Dendritic cell treated with granulocyte-macrophage colony-stimulating factor and Interleukin-4, amounts not matched to agents 40 ng/mL and 50 ng/mL, for 4 days (primary cell): ENCODE results near the gene BEND3.
"Not testable (repeated sequence)": the region's sequence is repeated elsewhere in the genome, so short reads cannot be mapped to it uniquely, and the experiment has no call there.

Experiments
- H3K27ac Mint-ChIP-seq: one replicate; pipeline ENCODE4 v1.8.0; 2022; ENCODE audit warnings: mild to moderate bottlenecking, mixed read lengths
- H3K27me3 Mint-ChIP-seq: one replicate; pipeline ENCODE4 v1.8.0; 2022; ENCODE audit warnings: mild to moderate bottlenecking, mixed read lengths
- H3K36me3 Mint-ChIP-seq: one replicate; pipeline ENCODE4 v1.8.0; 2022; ENCODE audit warnings: low read depth, mixed read lengths
- H3K4me1 Mint-ChIP-seq: one replicate; pipeline ENCODE4 v1.8.0; 2022; ENCODE audit warnings: low read depth, mixed read lengths
- H3K4me3 Mint-ChIP-seq: one replicate; pipeline ENCODE4 v1.8.0; 2022; ENCODE audit warnings: mild to moderate bottlenecking, moderate library complexity, mixed read lengths
- H3K9me3 Mint-ChIP-seq: one replicate; pipeline ENCODE4 v1.8.0; 2022; ENCODE audit warnings: mixed read lengths
- intact Hi-C: fragments of 100-400 bp; cut with micrococcal nuclease; formaldehyde crosslinking; loops from one replicate; pipeline ENCODE4 v1.15.0; 2022

The BEND3 gene

DNA sequence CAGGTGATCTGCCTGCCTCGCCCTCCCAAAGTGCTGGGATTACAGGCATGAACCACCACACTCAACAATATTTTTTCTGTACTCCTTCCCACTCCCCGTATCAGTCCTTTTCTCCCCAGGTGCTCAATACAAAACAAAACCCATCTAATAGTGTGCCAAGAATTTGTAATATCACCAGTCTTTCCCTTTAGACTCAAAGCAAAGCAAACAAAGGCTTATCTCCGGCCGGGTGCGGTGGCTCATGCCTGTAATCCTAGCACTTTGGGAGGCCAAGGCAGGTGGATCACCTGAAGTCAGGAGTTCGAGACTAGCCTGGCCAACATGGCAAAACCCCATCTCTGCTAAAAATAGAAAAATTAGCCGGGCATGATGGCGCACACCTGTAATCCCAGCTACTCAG is 95.7 kb downstream of the BEND3 start:
- H3K4me1 Mint-ChIP-seq, H3K4me3 Mint-ChIP-seq, H3K27ac Mint-ChIP-seq, H3K27me3 Mint-ChIP-seq, H3K9me3 Mint-ChIP-seq, H3K36me3 Mint-ChIP-seq, intact Hi-C loops: not testable (repeated sequence)

DNA sequence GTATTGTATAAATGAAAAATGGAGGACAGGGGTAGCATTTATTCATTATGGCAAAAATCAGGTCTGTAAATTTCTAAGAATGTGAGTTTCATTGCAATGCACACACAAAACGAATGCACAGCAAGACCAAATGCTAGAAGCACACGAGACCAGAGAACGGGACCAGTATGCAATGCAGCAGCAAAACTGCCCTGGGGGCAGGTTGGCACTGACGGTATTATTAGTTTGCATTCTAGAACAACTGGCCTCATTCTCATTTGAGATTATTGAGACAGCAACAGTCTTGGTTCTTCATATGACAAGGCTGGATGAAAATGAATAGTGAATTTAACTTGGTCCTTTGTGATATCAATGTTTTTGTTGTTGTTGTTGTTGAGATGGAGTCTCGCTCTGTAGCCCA is 96.3 kb downstream of the BEND3 start:
- intact Hi-C loops = no loop called here

More for the DNA sequence above, 96.3 kb downstream of the BEND3 start:
- Mint-ChIP-seq H3K36me3 (no peaks in the 10 kb centered on the region), H3K27me3 (peaks cover 1% of the 10 kb centered on the region), H3K27ac (no peak overlapping the region), H3K4me1 (no peaks in the 10 kb centered on the region), H3K9me3 (no peaks in the 10 kb centered on the region), H3K4me3 (no peak overlapping the region)
